HG02759 (cell line): ENCODE results near the gene RNLS.

Experiments used
- ATAC-seq: cut with Tn5 transposase; IDR thresholded peaks from one replicate; pipeline ENCODE4 v1.9.1; 2021; ENCODE audit warnings: mild to moderate bottlenecking, moderate library complexity; ENCODE audit not compliant: unreplicated experiment

RNLS gene

DNA sequence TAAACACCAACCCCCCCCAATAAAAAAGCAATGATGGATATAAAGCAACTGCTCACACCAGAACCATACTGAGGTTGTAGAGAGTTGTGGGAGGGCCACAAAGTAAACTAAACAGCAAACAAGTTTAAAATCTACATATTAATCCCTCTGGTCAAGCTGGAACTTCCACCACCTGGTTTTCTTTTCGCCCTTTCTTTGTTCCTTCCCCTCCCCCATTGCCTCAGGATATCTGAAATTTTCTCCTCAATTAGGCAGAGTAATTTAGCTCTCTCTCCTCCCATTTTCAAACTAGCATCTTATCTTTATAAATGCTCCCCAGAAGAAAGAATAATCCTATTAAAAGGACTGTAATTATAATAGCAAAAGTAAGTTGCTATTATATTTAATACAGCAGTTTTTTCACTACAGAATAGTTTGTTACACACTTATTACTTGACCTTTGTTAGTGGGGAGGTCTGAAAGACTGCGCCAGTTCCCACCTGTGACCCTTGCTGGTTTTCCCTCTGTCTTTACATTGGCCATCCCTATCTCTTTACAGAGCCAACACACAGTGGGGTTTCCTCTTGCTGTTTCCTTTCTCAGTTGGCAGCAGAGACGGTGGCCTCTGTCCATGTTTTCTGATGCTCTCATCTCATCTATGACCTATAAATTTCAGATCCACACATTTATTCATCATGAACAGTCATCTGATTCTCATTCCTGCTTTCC lies 235.4 kb downstream of the RNLS start:
- ATAC-seq, result no peak

DNA sequence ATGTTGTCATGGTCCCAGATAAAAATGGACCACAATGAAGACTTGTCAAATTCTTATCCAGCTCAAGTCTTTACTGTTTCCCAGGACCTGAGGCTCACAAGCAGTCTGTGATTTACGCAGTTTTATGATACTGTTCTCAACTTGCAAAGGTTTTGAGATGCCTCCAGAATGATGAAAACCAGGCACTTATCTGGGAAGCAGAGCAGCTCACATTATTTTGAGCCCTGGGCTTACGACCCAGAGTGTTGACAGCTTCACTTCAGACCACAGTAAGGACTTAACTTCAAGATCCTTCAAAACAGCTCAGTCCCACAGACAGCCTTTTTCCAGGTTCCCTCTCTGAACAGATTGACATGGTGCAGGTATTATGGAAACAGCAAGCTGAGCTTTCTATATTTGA lies 236.1 kb downstream of the RNLS start:
- no peak for ATAC-seq

DNA sequence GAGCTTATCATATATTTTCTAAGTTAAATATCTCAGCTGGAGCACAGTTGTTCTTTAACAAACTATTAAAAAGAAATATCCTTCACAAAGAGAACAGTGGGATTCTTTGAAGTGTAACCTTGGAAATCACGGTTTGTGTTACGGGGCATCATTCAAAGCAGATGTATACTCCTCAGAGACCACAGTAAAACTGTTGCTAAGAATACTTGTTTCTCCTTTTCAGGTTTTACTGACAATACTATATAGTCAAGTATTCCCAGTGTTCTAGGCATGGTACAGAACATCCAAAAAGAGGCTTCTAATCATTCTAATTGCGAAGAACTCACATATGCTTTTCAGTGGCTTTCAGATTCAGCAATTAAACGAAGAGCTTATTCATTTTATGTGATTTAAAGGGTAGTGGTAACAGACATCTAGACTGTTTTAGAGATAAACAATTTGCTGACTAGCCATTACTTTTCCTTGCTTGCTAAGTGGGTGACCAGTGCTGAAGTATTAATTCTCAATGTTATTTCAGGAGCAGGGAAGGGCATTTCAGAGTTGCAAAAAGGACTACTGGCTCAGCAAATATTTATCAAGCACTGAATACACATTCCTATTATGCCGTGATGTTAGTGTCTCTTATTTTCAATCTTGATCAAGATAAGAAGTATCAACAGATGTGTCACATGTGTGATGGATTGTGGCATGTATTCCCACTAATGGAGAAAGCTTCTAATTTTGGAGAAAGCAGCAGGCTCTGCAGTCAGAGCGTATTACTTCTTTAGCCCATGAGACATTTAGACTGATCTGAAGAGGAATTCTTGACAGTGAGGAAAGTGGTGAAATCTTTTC lies 236.8 kb downstream of the RNLS start:
- ATAC-seq, result no peak

DNA sequence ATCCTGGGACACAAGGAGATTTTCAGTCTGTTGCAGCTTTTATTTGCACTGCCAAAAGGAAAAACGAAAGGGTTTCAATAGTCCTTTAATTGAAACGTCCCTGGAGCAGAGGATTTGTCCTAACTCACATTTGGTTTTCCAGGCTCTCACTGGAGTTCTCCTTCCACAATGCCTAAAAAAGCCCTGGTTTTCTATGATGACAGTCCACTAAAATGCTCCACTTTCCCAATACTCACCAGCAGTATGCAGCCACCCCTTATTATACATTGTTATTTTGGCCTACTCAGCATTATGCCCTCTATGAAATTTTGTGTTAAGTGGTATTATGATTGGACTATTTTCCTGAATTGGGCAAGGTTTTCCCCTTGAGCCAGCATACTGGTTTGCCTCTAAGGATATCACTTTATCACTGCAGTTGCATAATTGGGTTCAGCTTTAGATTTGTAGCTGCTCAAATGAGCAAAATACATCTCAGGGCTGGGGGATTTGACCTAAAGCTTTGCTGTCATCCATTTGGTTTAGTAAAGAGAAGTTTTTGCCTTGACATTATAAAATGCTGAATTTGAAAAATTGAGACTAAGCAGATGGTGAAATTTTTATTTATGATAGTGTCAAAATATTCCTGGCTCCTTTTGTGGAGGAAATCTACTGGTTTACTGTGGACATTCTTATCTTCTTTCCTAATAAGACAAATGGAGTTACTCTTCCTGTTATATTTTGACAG lies 239.2 kb downstream of the RNLS start:
- no peak for ATAC-seq

DNA sequence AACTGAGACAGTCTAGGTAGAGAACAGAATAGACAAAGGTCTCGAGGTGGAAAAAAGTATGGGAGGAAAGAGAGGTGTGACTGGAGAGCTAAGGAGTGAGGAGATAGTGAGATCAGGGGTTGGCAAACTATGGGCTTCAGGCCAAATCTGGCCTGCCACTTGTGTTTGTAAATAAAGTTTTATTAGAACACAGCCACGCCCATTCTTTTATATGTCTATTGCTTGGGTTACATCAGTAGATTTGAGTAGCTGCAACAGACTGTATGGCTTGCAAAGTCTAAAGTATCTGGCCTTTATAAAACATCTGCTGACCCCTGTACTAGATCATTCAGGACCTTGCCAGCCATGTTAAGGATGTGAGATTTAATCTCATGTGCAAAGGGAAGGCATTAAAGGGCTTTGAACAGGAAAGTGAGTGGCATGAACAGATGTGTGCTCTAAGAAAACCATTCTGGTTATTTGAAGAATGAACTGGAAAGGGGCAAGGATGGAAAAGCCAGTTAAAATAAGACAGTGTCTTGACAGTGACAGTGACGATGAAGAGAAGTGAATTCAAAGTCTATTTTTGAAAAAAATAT lies 240.3 kb downstream of the RNLS start:
- ATAC-seq, result no peak

DNA sequence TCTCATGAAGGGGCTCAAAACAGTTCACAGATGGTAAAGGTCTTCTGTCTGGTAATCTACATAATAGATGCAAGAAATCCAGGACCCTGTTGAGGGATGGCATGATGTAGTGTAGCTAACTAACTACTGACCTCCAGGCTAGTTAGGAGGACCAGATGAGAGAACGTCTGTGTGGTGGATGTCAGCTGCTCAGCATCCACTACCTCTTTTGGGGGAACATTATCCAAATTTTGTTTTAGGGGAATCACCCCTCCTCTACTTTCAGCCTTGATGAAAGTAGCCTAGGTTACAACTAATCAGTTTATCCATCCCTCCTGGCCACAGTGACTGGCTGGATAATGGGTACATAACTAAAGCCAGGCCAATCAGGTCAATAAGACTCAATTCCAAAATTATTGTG lies 246.0 kb downstream of the RNLS start:
- ATAC-seq, result no peak

DNA sequence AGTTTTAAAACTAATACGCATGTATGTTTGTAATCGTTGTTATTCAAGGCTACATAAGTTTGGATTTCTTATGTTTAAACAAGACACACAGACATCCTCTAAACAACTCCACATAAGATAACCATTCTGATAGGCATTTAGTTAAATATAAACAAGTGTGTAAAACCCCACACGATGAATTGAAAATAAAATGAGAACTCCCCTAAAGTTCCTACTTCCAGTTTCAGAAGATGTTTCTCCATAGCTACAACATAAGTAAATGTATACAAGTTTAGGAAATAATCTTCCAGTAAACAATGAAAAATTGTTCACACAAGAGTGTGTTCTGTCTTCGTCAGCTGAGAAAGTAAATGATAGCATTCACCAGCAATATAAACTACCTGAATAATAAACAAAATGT lies 246.8 kb downstream of the RNLS start:
- no peak for ATAC-seq

DNA sequence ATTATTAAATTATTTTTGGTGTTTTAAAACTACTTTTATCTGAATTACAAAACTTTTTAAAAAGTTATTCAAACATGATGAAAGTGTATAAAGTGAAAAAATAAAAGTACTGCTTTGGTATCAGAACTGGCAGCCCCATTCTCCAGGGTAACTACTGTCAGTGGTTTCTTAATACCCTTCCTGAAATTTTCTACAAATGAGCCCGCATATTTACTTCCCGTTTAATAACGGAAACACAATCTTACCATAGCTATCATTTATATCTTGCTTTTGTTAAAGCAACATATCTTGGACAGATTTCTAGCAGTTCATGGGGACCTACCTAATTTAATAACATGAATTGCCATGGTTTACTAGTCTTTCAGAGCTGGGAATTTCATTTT lies 249.9 kb downstream of the RNLS start:
- ATAC-seq, result no peak

DNA sequence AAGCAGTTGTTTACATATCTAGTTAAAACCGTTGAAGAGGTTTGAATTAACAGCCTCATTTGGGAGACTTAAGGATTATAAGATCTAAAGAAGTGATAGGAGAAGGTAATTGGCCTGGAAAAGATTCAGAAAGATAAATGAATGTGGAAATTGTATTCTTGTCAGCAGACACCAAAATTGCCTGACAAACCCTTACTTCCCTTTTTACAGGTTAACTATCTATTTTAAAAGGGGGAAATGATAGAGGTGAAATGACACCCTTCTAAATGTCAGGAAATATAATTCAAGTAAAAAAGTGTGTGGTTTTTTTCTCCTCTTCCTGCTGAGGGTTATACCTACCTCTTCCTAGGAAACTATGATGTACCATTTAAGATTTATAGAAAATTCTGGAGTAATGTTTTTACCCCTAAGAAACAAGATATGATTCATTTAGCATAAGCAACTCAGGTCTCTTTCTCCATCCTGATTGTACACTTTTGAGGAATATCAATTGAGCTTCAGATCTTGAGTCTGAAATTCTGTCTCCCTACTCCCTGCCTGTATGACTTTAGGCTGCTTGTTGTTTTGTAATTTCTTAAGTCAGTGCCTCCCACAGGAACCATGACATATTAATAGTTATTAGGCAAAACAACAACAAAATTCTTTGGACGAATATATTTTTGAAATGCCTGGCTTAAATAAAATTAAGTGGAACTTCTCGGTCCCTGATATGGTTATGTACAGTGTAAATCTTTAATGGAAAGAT lies 250.4 kb downstream of the RNLS start:
- no peak for ATAC-seq

DNA sequence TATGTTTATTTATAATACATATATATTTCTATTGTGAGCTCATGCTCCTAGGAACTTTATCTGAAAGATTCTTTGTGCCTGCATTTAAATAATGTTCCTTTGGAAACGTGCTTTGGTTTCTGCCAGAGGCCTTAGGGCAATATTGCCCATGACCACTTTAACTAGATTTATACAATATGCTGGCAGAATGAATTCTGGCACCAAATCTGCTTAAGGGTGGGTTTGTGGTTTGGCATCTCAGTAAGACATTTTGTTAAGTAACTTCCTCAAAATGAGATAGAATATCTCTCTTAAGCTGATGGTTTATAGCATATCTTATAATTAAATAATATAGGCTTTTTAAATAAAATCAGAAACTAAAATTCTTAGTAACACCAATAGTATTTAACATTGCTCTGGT lies 252.9 kb downstream of the RNLS start:
- ATAC-seq, result no peak

DNA sequence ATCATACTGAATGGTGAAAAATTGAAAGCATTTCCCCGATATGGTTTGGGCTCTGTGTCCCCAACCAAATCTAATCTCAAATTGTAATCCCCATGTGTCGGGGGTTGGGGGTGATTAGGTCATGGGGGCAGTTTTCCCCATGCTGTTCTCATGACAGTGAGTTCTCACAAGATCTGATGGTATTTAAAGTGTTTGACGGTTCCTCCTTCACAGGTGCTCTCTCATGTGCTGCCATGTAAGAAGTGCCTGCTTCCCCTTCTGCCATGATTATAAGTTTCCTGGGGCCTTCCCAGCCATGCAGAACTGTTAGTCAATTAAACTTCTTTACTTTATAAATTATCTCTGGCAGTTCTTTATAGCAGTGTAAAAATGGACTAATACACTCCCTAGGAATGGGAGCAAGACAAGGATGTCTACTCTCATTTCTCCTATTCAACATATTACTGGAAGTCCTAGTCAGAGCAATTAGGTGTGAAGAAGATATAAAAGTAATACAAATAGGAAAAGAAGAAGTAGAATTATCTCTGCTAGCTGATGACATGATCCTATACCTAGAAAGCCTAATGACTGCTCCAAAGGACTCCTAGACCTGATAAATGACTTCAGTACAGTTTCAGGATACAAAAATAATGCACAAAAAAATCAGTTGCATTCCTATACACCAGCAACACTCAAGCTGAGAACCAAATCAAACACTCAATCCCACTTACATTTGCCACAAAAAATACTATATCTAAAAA lies 260.6 kb downstream of the RNLS start:
- ATAC-seq, result no peak

DNA sequence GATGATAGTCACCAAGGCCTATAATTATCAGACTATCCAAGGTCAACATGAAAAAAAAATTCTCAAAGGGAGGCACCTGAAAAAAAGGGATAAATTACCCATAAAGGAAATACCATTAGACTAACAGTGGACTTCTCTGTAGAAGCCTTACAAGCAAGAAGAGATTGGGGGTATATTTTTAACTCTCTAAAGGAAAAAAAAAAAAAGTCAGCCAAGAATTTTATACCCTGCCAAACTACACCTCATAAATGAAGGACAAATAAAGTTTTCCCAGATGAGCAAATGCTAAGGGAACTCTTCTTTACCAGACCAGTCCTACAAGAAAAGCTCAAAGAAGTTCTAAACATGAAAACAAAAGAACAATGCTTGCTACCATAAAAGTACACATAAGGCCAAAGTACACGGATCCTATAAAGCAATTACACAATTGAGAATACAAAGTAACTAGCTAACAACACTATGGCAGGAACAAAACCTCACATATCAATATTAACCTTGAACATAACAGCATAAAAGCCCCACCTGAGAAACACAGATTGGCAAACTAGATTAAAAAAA lies 263.1 kb downstream of the RNLS start:
- ATAC-seq, result no peak

DNA sequence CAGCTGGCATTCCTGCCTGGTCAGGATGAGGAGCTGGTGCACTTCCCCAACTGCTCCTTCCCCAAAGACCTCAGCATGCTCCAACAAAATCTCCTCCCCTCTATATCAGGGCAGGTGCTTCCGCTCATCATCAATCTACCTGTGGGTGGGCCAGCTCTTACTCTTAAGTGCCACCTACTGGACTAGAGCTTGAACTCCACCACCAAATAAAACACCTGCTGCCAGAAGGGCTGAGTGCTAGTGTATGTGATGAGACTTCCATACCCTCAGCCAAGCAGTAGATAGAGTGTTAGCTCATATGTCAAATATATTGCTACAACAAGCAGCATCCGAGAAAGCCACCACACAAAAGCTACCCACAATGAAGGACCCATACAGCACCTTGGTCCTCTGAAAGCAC lies 264.3 kb downstream of the RNLS start:
- ATAC-seq, result no peak

DNA sequence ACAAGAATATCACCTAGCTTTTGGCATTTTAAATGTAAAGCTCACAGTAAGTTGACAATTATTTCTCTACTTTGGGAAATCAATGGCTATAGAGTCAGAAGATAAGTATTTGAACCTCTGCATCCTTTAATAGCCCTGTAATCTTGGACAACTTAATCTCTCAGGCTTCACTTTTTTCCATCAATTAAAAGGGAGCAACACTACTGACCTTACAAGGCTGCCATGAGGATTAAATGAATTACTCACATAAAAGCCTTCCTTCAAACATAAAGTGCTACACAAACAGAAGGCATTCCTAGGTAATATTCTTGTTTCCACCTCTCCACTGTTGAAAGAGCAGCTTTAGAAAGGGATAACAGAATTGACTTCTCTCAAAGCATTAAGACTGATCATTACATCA lies 266.0 kb downstream of the RNLS start:
- ATAC-seq, result no peak

DNA sequence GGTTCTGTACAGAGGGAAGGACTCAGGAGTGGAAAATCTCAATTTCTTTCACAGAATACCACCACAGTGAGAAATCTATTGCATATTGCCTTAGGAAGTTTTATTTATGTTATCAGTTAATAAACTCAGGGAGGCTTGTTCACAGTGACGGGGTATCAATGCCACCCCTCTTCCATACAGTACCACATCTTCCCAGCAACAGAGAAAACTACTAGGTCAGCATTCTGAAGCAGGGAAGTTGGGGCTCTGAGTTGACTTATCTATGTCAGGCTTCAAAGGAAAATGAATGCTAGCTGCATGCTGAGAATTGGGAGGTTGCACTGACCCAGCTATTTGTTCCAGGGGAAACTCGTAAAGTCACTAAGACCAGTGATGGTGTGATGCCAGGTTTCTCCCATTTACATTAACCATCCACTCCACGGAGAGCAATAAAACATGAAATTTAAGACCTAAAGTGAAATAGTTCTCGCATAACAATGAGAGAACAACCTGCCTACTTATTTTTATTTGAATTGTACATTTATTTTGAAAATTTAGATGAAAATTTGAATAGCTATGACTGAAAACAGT lies 266.7 kb downstream of the RNLS start:
- ATAC-seq, result no peak

DNA sequence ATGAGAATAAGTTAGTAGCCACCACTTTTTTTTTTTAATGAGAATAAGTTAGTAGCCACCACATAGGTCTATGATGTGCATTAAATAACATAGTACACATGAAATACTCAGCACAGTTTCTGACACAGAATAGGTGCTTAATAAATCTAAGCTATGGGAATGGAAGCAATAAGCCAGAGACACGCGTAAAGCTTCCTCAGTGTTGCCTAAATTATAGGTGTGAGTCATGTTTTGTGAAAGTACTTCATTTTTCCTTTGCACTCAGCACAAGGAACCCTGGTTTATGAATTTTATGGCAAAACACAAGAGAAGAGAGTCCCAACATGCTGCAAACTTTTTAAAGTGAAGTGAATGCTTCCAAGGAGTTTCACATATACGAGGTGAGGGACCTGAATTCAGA lies 267.4 kb downstream of the RNLS start:
- ATAC-seq, result no peak

DNA sequence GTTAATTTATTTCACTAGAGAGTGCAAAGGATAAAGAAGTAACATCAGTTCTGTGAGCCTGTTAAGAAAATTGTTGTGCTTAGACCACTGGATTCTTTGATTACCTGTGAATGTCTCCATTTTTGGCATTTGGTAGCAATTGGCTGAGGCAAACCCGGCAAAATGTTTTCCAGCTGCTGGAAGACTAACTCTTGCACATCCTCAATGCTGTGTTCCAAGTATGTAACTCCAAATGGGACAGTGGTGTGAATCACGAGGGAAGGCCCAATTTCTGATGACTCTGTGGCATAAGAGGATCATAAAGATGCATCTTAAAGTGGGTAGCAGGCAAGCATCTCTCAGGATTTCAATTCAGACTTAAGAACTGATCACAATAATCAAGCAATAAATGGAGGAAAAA lies 268.8 kb downstream of the RNLS start:
- no peak for ATAC-seq

DNA sequence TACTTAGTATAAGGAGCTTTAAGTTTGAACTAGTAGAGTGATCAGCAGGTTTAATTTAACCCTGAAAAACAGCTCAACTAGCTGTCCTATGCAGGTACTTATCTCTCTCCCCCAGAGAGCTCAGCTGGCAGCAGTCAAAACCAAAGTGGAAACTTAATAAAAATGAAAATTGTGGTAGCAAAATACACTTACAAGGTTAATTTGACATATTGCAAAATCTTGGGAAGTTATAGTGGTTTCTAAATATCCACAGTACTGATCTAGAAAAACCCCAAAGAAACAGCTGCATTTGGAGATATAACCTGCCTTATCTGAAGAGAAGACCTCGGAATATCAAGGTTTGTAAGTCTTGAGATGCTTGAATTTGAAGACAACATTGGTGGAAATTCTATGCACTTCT lies 269.2 kb downstream of the RNLS start:
- ATAC-seq, result no peak

DNA sequence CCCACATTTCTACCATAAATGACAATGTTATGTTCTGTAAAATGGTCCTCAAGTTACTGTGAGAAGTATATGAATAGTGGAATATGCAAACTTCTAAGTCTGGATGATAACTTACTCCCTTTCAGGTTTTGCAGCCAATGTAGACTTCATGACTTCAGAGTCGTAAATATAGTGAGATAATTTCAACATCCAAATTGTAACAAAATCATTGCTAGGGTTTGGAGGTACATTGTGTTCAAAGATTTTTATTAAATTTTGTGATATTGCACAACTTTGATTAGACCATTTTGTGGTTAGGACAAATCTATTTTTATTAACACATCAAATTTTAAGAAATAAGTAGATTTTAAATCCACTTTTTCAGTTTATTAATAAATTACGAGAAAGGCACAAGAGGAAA lies 270.3 kb downstream of the RNLS start:
- ATAC-seq, result no peak

DNA sequence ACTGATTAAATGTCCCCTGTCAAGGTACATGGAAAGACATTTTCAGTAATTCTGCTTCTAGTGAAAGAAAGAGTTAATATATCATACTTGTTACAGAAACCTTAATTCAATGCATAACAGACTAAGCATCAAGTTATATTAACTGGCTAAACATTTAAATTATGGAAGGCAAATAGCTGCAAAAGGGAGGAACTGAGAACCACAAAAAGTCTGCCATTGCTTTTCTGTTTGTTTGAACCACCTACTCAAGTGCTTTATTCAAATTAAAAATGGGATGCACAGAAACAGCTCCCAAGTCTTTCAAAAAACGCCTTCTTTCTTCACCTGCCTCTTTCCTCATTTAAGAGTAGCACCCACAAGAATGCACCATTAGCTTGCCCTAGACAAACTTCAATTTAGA lies 271.9 kb downstream of the RNLS start:
- ATAC-seq, result no peak
